Progenitor cell of endocrine pancreas (in vitro differentiated cells): Measurements from ENCODE around the gene GBGT1. TPM values are rescaled to one million over a fixed set of nuclear protein-coding genes. Genes with fewer than 3 reads are reported as not detected.
A peak's percentile ranks its signal among the peaks of the same experiment; 100 is the strongest.

Experiments
- DNase-seq: peaks from one replicate; pipeline ENCODE4 v3.0.0; 2021; ENCODE audit warnings: low spot score; ENCODE audit not compliant: unreplicated experiment
- H3K27ac Mint-ChIP-seq: 2 replicates; pipeline ENCODE4 v1.8.0; 2021; ENCODE audit warnings: mild to moderate bottlenecking, moderate library complexity, mixed read lengths
- H3K27me3 Mint-ChIP-seq: 2 replicates; pipeline ENCODE4 v1.8.0; 2021; ENCODE audit warnings: mixed read lengths
- H3K36me3 Mint-ChIP-seq: 2 replicates; pipeline ENCODE4 v1.8.0; 2022; ENCODE audit warnings: mixed read lengths; ENCODE audit not compliant: insufficient read depth
- H3K4me1 Mint-ChIP-seq: 2 replicates; pipeline ENCODE4 v1.8.0; 2021; ENCODE audit warnings: low read depth, mixed read lengths
- H3K4me3 Mint-ChIP-seq: 2 replicates; pipeline ENCODE4 v1.8.0; 2021; ENCODE audit warnings: low read depth, mild to moderate bottlenecking, moderate library complexity, mixed read lengths
- H3K9me3 Mint-ChIP-seq: 2 replicates; pipeline ENCODE4 v1.8.0; 2021; ENCODE audit warnings: low read depth, mixed read lengths
- total RNA-seq: library from RNA; stranded (reverse); gene quantifications from 2 replicates; pipeline ENCODE4 v1.2.1, GENCODE V29; 2021
- TF ChIP-seq, protein P1 (sequence below): fragments of 200-600 bp; sonication (generic); IDR thresholded peaks from one replicate; pipeline ENCODE4 v1.5.0; 2021; ENCODE audit warnings: antibody characterized with exemption, mild to moderate bottlenecking; ENCODE audit not compliant: unreplicated experiment

The GBGT1 gene
- total RNA-seq, 1 donor from 2014 or later: 5.2 TPM

DNA sequence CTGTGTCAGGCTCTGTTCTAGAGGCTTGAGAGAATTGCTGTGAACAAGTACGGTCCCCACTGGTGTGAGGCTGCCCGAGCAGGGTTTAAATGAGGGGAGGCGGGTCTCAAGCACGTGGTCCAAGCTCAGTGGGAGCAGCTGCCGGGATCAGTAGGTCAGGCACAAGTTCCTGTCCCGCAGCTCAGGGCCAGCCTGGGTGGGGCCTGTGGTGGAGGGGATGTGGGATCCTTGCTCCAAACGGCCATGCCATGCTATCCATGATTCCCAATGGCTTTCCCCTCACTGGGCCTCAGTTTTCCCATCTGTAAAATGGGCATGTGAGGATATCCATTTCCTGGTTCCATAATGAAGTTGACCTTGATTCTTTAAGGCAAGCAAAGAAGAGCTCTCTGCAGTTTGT, 28.3 kb upstream of the GBGT1 start:
- H3K27me3 Mint-ChIP-seq: peaks cover 26% of the 10 kb centered on the region
- no peak overlapping the region for H3K4me3 Mint-ChIP-seq
- H3K27ac Mint-ChIP-seq: no peak overlapping the region

GRCh38 chr9:133189826-133190225, 26.1 kb upstream of the GBGT1 start:
- no peaks in the 10 kb centered on the region for H3K9me3 Mint-ChIP-seq
- H3K36me3 Mint-ChIP-seq: no peaks in the 10 kb centered on the region
- TF ChIP-seq, protein P1, sequence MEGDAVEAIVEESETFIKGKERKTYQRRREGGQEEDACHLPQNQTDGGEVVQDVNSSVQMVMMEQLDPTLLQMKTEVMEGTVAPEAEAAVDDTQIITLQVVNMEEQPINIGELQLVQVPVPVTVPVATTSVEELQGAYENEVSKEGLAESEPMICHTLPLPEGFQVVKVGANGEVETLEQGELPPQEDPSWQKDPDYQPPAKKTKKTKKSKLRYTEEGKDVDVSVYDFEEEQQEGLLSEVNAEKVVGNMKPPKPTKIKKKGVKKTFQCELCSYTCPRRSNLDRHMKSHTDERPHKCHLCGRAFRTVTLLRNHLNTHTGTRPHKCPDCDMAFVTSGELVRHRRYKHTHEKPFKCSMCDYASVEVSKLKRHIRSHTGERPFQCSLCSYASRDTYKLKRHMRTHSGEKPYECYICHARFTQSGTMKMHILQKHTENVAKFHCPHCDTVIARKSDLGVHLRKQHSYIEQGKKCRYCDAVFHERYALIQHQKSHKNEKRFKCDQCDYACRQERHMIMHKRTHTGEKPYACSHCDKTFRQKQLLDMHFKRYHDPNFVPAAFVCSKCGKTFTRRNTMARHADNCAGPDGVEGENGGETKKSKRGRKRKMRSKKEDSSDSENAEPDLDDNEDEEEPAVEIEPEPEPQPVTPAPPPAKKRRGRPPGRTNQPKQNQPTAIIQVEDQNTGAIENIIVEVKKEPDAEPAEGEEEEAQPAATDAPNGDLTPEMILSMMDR: no peak
- H3K27ac Mint-ChIP-seq: no peak overlapping the region
- peaks cover 38% of the 10 kb centered on the region for H3K27me3 Mint-ChIP-seq
- no peak overlapping the region for H3K4me3 Mint-ChIP-seq
- peaks cover 1% of the 10 kb centered on the region for H3K4me1 Mint-ChIP-seq
- DNase-seq: no peak

More for the DNA sequence above, 28.3 kb upstream of the GBGT1 start:
- TF ChIP-seq, protein P1: no peak
- H3K36me3 Mint-ChIP-seq: no peaks in the 10 kb centered on the region
- H3K4me1 Mint-ChIP-seq: peaks cover 1% of the 10 kb centered on the region
- peaks cover 5% of the 10 kb centered on the region for H3K9me3 Mint-ChIP-seq
- DNase-seq: no peak

DNA sequence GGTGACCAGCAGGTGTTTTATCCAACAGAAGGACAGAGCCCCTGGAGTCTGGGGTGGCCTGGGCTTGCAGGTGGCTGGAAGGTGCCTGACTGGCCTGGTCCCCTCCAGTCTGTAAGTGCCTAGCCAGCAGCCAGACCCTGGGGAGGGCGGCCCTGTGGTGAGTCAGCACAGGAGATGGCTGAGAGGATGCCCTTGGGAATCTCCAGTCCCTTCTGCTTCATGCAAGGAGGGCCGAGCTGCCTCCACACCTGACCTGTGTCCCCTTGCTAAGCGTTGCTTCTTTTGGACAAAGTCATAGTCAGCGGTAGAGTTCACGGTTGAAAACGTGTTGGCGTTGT, 25.1 kb upstream of the GBGT1 start:
- peaks cover 1% of the 10 kb centered on the region for H3K4me1 Mint-ChIP-seq
- no peaks in the 10 kb centered on the region for H3K9me3 Mint-ChIP-seq
- no peak overlapping the region for H3K4me3 Mint-ChIP-seq
- DNase-seq: no peak
- H3K27me3 Mint-ChIP-seq: peaks cover 37% of the 10 kb centered on the region
- TF ChIP-seq, protein P1: no peak
- no peaks in the 10 kb centered on the region for H3K36me3 Mint-ChIP-seq
- H3K27ac Mint-ChIP-seq: no peak overlapping the region

- peaks cover 1% of the 10 kb centered on the region for H3K4me1 Mint-ChIP-seq
- DNase-seq: peak; percentile 45
- H3K27ac Mint-ChIP-seq: no peak overlapping the region
- no peaks in the 10 kb centered on the region for H3K9me3 Mint-ChIP-seq
- no peak overlapping the region for H3K4me3 Mint-ChIP-seq
- TF ChIP-seq, protein P1: peak; percentile 63
- peaks cover 41% of the 10 kb centered on the region for H3K27me3 Mint-ChIP-seq
- no peaks in the 10 kb centered on the region for H3K36me3 Mint-ChIP-seq
These were observed 24.5 kb upstream of the GBGT1 start for GRCh38 chr9:133188006-133188842.

- Mint-ChIP-seq H3K27ac (no peak overlapping the region), H3K4me1 (peaks cover under 1% of the 10 kb centered on the region), H3K27me3 (peaks cover 46% of the 10 kb centered on the region), H3K4me3 (no peak overlapping the region), H3K36me3 (no peaks in the 10 kb centered on the region), H3K9me3 (no peaks in the 10 kb centered on the region)
- DNase-seq: no peak
- TF ChIP-seq, protein P1: no peak
These were observed 23.9 kb upstream of the GBGT1 start for GRCh38 chr9:133187561-133188005.
